ENCODE results near the gene CNTN5.

DNA sequence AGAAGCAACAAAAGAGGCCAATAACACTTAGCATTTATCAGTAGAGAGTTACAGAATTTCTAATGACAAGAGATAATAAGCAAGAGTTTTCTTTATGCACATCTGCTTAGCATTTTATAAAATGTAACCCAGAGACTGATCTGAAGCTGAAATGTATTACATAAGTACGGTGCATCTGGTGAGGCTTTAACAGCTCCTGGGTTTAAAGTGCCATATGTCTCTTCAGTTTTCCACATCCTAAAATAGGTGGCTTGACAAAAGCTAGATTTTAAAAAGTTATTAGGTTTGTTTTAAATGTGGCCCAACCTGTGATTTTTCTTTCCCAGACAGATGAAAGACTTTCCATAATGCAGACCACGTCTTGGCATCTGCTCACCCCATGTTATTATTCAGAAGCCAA, 1045.7 kb downstream of the CNTN5 start:
- no peak for TF ChIP-seq BACH2 (CRISPR knock-in tag; IDR thresholded peaks at IDR 0.05; ENCODE audit: borderline replicate concordance)
- TF ChIP-seq ARNTL (CRISPR knock-in tag; IDR thresholded peaks at IDR 0.05; ENCODE audit: borderline replicate concordance, low read depth), result no peak
- TF ChIP-seq ZFP30 (CRISPR knock-in tag; IDR thresholded peaks at IDR 0.05), result no peak
- TF ChIP-seq, protein P1, sequence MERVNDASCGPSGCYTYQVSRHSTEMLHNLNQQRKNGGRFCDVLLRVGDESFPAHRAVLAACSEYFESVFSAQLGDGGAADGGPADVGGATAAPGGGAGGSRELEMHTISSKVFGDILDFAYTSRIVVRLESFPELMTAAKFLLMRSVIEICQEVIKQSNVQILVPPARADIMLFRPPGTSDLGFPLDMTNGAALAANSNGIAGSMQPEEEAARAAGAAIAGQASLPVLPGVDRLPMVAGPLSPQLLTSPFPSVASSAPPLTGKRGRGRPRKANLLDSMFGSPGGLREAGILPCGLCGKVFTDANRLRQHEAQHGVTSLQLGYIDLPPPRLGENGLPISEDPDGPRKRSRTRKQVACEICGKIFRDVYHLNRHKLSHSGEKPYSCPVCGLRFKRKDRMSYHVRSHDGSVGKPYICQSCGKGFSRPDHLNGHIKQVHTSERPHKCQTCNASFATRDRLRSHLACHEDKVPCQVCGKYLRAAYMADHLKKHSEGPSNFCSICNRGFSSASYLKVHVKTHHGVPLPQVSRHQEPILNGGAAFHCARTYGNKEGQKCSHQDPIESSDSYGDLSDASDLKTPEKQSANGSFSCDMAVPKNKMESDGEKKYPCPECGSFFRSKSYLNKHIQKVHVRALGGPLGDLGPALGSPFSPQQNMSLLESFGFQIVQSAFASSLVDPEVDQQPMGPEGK (CRISPR knock-in tag; IDR thresholded peaks at IDR 0.05; ENCODE audit: borderline replicate concordance), result no peak

Measured in SK-N-SH treated with all-trans-retinoic acid at 6 μM for 48 hours (cell line).